Right kidney (tissue), 9 donors: ENCODE data around the gene TTK.

Source experiments
- DNase-seq: peaks from one replicate; pipeline ENCODE4 v3.0.0-alpha.2; 2016
- long read RNA-seq, 8 donors: transcript quantifications; one replicate each; lab custom pipeline, GENCODE V29; 2026

Gene TTK
- long read RNA-seq, donor 1, partial matches to known transcripts = 0 of 2 reads
- long read RNA-seq, donor 1, other reads (novel, unspliced or antisense) = 0 of 2 reads
- long read RNA-seq, donor 2, partial matches to known transcripts = 0 of 2 reads
- long read RNA-seq, donor 2, other reads (novel, unspliced or antisense) = 0 of 2 reads
- long read RNA-seq, donor 3, partial matches to known transcripts = 0 of 1 reads
- long read RNA-seq, donor 3, other reads (novel, unspliced or antisense) = 0 of 1 reads
- long read RNA-seq, donor 4, partial matches to known transcripts = 0 of 1 reads
- long read RNA-seq, donor 4, other reads (novel, unspliced or antisense) = 0 of 1 reads
- long read RNA-seq, donor 5, transcript TTK-202 (22 exons, 3,010 nt) = major isoform, 5 of 5 reads
- long read RNA-seq, donor 5, partial matches to known transcripts = 0 of 5 reads
- long read RNA-seq, donor 5, other reads (novel, unspliced or antisense) = 0 of 5 reads
- long read RNA-seq, donor 6 = 0 reads
- long read RNA-seq, donor 7, partial matches to known transcripts = 0 of 2 reads
- long read RNA-seq, donor 7, other reads (novel, unspliced or antisense) = 0 of 2 reads
- long read RNA-seq, donor 8 = 0 reads

DNA sequence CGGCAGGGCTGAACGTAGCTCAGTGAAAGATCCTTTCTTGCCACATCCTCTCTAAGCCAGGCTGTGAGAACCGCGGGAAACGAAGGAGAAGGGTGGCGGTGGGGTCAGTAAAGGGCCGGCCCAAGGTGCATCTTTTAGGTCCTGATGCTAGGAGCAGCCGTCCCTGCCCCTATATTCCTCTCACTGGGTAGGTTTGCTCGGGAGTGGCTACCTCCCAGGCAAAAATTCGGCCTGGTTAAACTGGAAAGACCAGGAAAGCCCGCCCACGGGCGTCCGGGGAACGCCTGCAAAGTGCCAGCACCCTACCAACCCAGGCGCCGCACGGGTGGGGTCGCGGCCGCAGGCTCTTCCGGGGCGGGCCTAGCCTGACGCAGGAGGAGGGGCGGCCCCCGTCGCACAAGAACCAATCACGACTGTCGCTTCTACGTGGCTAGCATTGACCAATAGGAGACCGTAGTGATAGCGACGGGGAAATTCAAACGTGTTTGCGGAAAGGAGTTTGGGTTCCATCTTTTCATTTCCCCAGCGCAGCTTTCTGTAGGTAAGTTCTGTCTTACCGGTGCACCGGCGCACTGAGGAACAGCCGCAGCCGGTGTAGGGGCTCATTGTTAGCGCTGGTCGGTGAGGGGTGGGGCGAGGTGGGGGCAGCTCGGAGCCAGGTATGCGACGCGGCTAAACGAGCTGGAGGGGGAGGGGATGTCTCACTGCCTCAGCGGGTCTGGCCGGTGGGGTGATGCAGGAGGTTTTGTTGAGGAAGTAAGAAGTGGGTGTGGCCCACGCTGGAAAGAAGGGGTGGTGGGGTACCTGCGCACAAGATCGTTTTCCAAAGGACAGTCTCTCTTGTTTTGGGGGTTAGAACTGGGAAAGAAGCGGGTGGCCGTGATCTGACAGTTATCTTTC, at the start of gene TTK:
Gene TTK, plus strand, starts transcription at position 477 of the 900 bp plus-strand sequence. CDS start 1,195 bp downstream, outside the sequence.
- DNase-seq = peak; percentile 85

DNA sequence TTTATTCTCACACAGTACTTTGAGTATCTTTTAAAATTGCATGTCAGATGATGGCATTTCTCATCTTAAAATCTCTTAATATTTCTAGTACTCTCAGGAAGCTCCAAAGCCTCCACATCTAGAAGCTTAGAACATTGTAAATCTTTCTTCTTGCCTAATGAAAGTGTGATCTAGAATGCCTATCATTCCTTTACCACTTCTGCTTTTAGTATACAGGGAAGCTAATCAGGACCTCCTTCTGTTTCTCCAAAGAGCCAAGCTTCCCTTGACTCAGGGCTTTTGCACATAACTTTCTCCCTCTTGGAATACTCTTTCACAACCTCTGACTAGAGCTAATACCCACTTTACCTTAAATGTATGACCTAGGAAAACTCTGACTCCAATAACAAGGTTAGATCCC, 49.6 kb upstream of the TTK start:
- DNase-seq = no peak

DNA sequence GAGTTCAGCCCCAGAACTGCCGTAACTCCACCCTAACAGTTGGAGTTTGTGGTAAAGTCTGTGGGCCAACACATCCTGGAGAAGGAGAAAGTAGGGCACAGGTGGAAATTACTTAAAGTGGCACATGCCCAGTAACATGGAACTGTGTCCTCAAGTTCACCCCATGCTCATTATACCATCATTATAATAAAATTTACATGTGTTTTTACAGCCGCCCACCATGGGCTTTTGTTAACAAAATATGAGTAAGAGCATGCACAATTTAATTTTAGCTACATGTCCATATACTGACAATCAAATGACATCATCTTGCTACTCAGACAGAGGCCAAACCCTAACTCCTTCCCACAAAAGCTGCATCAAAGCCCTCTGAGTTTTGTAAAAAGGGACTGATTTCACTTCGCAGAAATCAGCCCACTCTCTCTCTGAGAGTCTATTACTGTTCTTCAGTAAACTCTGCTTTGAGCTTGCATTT, 39.8 kb upstream of the TTK start:
- no peak for DNase-seq

DNA sequence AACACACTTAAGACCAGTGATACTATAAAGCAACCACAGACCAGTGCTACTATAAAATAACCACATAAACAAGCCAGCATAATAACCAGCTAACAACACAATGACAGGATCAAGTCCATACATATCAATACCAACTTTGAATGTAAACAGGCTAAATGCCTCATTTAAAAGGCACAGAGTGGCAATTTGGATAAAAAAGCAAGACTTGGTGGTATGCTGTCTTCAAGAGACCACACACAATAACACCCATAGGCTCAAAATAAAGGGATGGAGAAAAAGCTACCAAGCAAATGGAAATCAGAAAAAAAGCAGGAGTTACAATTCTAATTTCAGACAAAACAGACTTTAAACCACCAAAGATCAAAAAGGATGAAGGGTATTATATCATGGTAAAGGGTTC, 37.3 kb upstream of the TTK start:
- DNase-seq = no peak

DNA sequence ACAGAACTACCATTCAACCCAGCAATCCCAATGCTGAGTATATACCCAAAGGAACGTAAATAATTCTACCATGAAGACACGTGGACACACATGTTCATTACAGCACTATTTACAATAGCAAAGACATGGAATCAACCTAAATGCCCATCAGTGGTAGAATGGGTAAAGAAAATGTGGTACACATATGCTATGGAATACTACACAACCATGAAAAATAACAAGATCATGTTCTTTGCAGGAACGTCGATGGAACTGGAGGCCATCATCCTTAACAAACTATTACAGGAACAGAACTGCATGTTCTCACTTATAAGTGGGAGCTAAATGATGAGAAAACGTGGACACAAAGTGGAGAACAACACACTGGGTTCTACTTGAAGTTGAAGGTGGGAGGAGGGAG, 34.7 kb upstream of the TTK start:
- DNase-seq = no peak

DNA sequence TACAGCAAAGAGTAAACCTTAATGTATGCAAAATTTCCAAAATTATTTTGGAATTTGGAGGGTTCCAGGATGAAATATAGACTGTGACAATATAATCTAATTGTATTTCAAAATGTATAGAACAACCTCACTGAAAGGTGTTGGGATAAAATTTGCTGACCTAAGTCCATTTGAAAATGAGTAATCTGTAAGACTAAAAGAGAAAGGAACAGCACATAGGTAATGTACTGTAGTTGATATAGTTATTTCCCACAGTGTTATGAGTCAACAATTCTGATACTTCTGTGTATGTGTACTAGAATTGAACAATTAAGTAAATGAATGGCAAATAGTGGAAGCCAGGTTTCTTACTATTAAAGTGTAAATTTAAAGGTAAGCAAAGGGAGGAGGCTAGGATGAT, 33.3 kb upstream of the TTK start:
- DNase-seq = no peak

DNA sequence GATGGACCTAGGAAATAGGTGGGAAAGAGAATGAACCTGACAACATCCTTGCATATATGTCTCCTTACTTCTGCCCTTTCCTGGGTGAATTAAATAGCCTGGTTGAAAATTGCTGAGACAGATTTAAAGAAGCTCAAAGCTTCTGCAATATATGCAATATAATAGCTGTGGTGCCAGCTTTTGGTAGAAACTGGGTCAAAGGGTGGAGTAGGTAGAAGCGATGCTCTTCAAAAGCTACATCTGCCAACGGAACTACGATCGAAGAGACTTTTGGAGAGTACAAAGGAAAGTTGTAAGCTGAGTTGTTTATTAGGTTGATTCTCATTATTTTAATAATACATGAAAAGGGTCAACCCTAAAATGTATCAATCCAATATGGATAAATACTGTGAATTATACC, 22.8 kb upstream of the TTK start:
- no peak for DNase-seq

DNA sequence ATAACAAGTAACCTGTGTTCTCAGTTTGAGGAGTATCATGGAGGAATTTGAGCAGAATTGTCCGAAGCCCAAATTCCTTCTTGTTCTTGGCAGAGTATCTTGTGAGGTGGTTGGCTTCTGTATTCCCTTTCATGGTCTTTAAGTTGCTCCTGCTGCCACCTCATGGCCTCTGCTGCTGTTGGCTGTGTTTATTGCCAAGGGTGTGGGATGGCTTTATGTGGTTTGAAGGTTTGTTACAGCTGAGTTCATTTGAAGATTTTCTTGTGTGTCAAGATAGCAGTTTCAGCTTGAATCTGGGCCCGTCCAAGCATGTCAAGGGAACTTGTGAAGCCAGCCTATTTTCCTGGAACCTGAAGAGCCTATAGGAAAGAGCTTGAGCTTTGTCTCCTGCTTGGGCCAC, 20.2 kb upstream of the TTK start:
- DNase-seq = no peak

DNA sequence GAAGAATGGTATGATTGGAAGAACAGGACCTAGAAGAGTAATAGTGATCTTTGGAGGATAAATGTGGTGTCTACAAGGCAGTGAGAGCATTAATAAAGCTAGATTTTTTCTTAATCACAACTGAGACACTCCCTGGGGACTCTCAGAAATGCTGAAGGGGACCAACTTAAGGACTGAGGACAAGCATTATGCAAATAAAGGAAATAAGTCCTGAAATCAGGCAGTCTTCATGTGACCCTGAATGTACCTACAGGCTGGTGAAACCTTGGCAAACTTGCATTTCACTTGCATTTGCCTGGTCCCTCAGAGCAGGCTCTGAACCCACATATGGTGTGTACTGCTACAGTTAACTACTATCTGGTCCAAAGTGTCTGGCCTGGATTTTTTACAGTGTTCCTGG, 19.3 kb upstream of the TTK start:
- no peak for DNase-seq

DNA sequence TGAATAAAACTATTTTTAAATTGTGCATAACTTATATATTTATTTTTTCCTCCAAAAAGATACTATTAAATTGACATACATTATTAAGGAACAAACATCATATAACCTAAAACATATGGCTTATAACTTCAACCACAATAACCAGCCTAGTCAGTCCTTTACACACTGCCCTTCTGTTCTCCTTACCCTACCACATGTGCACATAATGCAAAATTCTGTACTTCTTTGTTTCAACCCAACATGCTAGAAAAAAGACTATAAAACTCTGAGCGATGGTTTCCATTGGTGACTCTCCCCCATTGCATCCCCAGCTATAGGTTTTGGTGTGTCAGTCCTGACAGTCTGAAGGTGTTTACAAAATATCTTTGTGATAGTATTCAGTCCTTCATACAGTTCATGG, 14.8 kb upstream of the TTK start:
- no peak for DNase-seq

DNA sequence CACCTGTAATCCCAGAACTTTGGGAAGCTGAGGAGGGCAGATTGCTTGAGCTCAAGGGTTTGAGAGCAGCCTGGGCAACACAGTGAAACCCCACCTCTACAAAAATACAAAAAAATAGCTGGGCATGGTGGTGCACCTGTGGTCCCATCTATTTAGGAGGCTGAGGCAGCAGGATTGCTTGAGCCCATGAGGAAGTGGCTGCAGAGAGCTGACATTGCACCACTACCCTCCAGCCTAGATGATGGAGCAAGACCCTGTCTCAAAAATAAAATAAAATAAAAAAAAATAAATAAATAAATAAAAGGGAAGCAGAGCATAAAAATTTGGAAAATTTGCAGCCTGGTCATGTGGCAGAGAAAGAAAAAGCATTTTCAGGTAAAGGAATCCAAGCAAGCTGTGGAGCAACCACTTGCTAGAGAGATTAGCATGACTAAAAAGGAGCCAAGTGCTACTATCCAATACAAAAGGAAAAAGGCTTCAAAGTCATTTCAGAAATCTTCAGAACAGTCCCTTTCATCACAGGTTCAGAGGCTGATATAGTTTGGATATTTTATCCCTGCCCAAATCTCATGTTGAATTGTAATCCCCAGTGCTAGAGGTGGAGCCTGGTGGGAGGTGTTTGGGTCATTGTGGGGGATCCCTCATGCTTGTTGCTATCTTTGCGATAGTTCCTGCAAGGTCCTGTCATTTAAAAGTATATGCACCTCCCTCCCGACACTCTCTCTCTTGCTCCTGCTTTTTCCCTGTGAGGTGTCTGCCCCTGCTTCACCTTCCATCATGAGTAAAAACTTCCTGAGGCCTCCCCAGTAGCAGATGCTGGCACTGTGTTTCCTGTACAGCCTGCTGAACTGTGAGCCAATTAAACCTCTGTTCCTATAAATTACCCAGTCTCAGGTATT, 11.2 kb upstream of the TTK start:
- no peak for DNase-seq

DNA sequence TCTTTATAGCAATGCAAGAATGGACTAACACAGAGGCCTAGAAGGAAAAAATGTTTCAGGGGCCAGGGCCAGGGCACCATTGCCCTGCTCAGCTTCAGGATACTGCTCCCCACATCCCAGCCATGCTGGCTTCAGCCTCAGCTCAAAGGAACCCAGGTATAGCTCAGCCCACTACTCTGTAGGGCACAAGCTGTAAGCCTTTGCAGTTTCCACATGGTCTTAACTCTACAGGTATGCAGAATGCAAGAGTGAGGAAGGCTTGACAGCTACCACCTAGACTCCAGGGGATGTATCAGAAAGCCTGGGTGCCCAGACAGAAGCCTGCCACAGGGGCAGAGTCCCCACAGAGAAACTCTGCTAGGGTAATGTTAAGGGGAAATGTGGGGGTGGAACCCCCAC, 10.5 kb upstream of the TTK start:
- DNase-seq = no peak

DNA sequence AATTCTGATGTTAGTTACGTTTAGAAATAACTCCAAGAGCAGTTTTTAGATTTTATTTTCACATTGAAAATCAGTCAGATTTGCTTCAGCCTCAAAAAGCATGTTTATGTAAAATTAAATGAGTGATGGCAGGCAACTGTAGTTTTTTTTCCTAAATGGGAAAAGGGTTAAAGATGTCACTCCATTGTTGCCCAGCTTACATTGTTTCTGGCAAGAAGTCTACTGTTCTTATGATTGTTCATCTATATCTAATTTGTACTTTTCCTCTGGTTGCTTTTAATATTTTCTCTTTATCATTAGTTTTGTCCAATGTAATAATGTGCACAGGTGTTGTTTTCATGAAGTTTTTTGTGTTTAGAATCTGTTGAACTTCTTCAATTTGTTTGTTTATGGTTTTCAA, 6.7 kb upstream of the TTK start:
- DNase-seq = no peak

DNA sequence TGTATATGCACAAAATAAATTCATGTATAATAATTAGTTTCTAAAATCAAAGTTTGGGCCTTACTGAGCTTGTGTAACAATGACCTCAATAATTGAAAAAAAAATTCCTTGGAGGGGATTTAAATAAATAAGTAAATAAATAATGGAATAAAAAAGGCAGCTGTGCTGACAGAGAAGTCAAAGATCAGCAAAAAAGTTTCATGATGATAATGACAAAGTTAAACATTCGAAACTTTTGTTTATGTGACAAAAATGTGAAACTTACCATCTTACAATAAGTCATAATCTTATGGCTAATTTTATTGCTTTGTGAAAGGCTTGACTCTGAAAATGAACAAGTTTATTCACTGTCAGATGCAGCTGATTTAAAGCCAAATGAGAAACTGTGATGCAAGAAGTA, 3.1 kb upstream of the TTK start:
- no peak for DNase-seq

DNA sequence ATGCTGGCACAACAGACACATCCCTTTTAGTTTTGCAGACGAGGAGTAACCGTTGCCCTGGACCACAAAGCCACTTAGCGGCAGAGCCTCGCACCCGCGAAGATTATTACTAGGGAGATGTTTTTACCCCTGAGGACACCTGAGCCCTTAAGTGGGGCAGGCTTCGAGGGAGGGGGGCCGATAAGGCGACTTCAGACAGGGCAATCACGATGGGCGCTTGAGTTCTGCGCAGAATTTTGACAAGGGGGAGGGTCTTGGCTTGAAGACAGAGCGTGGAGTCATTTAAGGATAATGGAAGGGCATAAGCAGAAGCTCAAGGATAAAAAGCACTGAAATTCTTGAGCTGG, 650 bp upstream of the TTK start:
- no peak for DNase-seq

DNA sequence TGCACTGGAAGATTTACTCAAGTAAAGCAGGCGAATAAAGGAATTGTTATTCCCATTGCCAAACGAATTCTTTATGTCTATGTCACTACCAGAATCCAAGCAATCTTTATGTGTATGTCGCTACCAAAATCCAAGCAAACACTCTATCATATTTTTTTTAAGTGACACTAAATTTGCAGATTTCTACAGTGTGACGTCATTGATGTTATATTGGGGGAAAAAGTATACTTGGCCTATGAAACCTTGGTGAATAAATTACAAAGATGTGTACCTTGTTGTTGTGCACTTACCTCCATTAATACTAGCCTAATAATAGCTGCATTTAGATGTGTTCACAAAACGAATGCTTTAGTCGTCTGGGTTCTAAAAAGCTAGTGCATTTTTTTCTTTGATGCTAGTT, 957 bp downstream of the TTK start:
- DNase-seq = no peak

DNA sequence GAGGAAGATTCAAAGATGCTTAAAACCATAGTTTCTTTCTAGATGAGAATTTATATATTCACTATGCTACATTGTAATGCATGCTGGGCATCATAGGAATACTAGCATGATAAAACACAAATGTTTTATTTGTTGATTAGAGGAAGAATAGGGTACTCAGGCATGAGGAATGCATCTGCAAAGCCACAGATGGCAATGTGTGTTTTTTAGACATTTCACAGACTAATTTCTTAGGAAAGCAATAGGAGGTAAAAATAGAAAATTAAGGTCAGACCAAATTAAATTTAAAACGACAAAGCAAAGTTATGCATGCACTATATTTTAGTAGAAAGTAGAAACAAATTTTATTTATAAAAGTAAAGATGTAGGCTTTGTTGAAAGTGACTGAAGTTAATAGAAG, 2.1 kb downstream of the TTK start:
- DNase-seq = no peak

DNA sequence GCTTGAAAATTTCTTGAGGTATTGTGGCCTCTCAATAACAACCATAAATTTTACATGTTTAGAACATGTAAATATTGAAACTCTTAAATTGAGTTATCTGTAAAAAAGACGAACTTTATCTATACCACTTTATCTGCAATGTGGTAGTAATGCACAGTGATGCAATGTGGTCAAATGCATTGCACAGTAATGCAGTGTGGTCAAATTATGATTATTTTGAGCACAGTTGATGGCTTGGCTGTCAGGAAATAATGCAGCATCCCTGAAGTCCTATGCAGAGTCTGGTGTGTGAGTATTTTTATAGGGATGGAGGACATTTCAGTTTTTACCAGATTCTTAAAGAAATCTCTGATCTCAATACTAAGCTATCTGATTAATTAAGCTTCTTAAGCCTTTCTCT, 5.1 kb downstream of the TTK start:
- no peak for DNase-seq

DNA sequence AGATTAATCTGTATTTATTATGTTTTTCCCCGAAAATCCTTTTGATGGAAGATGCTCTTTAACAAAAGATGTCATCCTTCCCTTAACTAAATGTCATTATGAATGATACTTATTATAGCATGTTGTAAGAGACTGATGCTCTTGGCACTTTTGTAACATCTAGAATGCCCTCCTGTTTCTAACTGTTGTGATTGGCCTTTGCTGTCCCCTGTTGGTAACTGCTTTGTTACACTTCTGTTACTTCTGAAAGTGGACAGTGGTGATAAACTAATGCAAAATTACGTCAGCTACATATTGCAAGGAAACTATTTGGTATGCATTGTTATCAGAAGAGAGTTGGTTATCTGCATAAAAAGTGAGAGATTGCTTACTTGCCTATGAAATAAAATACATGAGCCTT, 5.8 kb downstream of the TTK start:
- DNase-seq = no peak

DNA sequence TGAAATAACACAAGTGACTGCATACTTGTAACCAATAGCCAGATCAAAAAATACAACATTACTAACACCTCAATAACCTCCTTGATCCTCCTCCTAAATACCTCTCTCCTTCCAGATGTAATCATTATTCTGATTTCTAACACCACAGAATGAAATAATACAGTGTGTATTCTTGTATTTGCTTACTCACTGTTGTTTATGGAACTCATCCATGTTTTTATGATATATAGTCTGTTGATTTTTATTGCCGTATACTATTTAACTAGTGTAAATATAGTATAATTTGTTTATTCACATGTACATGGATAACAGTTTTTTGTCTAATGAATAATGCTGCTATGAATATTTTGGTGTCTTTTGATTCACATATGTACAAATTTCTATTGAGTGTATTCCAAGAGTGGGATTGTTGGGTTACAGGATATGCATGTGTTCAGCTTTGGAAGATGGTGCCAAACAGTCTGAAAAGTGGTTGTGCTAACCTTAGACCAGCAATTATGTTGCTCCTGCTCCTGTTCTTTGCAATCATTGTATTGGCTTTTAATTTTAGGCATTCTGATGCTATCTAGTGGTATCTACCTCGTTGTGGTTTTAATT, 11.5 kb downstream of the TTK start:
- no peak for DNase-seq

DNA sequence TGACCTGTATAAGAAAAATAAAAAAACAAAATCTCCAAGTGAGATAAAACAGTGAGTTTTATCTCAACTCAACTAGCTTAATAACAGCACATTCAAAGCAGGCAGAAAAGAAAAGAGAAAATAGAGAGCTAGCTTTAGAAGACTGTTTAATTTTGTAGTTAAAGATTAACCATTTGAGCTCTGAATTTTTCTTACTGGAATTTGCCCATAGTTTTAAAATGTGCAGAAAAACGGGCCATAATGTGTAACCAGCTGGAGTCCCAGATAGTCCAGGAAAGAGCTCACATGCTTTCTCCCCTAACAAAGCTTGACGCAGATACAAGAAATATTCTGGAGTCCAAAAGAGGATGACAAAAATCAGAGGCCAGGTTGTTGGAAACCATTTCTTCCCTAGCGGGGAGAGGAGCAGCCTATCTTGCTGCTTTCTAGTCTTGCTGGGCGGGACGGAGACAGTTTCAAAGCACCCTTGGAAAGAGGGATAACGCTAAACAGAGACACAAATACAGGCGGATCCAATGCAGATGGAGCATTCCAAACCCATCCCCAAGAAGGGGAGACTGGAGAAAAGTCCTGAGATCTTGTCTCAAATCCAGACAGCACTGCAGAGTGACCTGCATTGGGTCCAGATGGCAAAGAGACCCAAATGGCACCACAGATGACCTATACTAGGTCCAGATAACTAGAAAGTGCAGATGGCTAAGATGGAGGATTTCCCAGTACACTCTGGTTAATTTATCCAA, 16.1 kb downstream of the TTK start:
- no peak for DNase-seq
